H1 (cell line): Measurements from ENCODE around the gene GJD2. TPM values are rescaled to one million over a fixed set of nuclear protein-coding genes. Genes with fewer than 3 reads are reported as not detected.

Source experiments
- CTCF ChIA-PET: fragments of 300-600 bp; sonication (Branson Sonifier 250); formaldehyde crosslinking; loops from one replicate; lab custom pipeline; 2021; ENCODE audit not compliant: partially characterized antibody; lab: Charles Lee
- POLR2A ChIA-PET: fragments of 300-600 bp; sonication (Branson Sonifier 250); formaldehyde crosslinking; loops from one replicate; lab custom pipeline; 2021; ENCODE audit warnings: inconsistent platforms; ENCODE audit not compliant: partially characterized antibody; lab: Charles Lee
- DNase-seq, 2 experiments: peaks; one replicate each; pipeline versions ENCODE4 v3.0.0 to v3.0.0-alpha.2; 2010 to 2022; ENCODE audit warnings: low spot score in 2 of 2, low read depth in 1 of 2, mixed read lengths in 1 of 2
- FAIRE-seq: peaks from 2 replicates; lab custom pipeline; 2011; peaks lifted over from hg19 to GRCh38; lab: Jason Lieb, UNC
- H2AFZ ChIP-seq: 2 replicates; pipeline ENCODE4 v1.8.1; 2012; ENCODE audit warnings: low read length, inconsistent platforms
- H2AK5ac ChIP-seq: 2 replicates; pipeline ENCODE4 v1.6.1; 2013; ENCODE audit warnings: low read depth, low read length
- H2BK120ac ChIP-seq: replicated peaks from 2 replicates; pipeline ENCODE3; 2013; ENCODE audit warnings: low read depth, low read length, inconsistent platforms
- H2BK12ac ChIP-seq: 2 replicates; pipeline ENCODE4 v1.6.1; 2013; ENCODE audit warnings: low read depth, low read length
- H2BK15ac ChIP-seq: 2 replicates; pipeline ENCODE4 v1.6.1; 2013; ENCODE audit warnings: low read length
- H2BK20ac ChIP-seq: 2 replicates; pipeline ENCODE4 v1.6.1; 2013; ENCODE audit warnings: low read length
- H2BK5ac ChIP-seq: 2 replicates; pipeline ENCODE4 v1.6.1; 2013; ENCODE audit warnings: low read depth, low read length
- H3K14ac ChIP-seq: 2 replicates; pipeline ENCODE4 v1.6.1; 2013; ENCODE audit warnings: inconsistent platforms; ENCODE audit not compliant: insufficient read length
- H3K18ac ChIP-seq: 2 replicates; pipeline ENCODE4 v1.6.1; 2013; ENCODE audit warnings: low read length; ENCODE audit errors: extremely low read depth
- H3K23ac ChIP-seq: 2 replicates; pipeline ENCODE4 v1.6.1; 2013; ENCODE audit warnings: inconsistent platforms; ENCODE audit not compliant: insufficient read length
- H3K23me2 ChIP-seq: 2 replicates; pipeline ENCODE4 v1.6.1; 2013; ENCODE audit warnings: low read depth, low read length
- H3K27ac ChIP-seq: 2 replicates; pipeline ENCODE4 v1.6.1; 2011; ENCODE audit warnings: low read depth, low read length, inconsistent platforms
- H3K27me3 ChIP-seq, 4 experiments: replicated peaks in 1 of 4; 1 replicate in 1 of 4; 2 replicates in 3 of 4; pipeline versions ENCODE4 v1.6.1 to v1.8.1; 2011 to 2013; ENCODE audit warnings: low read length in 3 of 4, mild to moderate bottlenecking in 3 of 4, inconsistent platforms in 2 of 4, mixed read lengths in 2 of 4, moderate library complexity in 1 of 4; ENCODE audit not compliant: control insufficient read depth in 3 of 4, insufficient read depth in 3 of 4; ENCODE audit errors: extremely low read depth in 1 of 4
- H3K36me3 ChIP-seq, 4 experiments: 2 replicates each; pipeline versions ENCODE4 v1.6.1 to v1.8.1; 2011 to 2013; ENCODE audit warnings: mild to moderate bottlenecking in 4 of 4, low read length in 3 of 4, moderate library complexity in 2 of 4, control low read depth in 1 of 4, inconsistent platforms in 1 of 4; ENCODE audit not compliant: insufficient read depth in 4 of 4, control insufficient read depth in 2 of 4
- H3K4ac ChIP-seq: replicated peaks from 2 replicates; pipeline ENCODE3; 2013; ENCODE audit warnings: low read length, low read depth, mixed read lengths, inconsistent platforms; ENCODE audit not compliant: insufficient read length
- H3K4me1 ChIP-seq, 4 experiments: replicated peaks in 1 of 4; 1 replicate in 1 of 4; 2 replicates in 3 of 4; pipeline versions ENCODE4 v1.6.1 to v1.8.1; 2011 to 2013; ENCODE audit warnings: low read length in 3 of 4, inconsistent platforms in 2 of 4, mixed read lengths in 1 of 4; ENCODE audit not compliant: insufficient read depth in 4 of 4, control insufficient read depth in 3 of 4
- H3K4me2 ChIP-seq, 2 experiments: 2 replicates each; pipeline versions ENCODE4 v1.6.1 to v1.8.1; 2011 to 2013; ENCODE audit warnings: low read depth in 2 of 2, low read length in 2 of 2, control low read depth in 1 of 2, inconsistent platforms in 1 of 2, mild to moderate bottlenecking in 1 of 2; ENCODE audit not compliant: insufficient read depth in 1 of 2
- H3K4me3 ChIP-seq, 4 experiments: fragments of 200-600, 300-600 bp in 1 of 4; sonication (generic), shearing (Covaris generic), sonication (Bioruptor Twin) in 1 of 4; 2 replicates each; pipeline versions ENCODE4 v1.5.1 to v1.8.1; 2011 to 2016; ENCODE audit warnings: low read length in 4 of 4, low read depth in 3 of 4, control low read depth in 2 of 4, inconsistent platforms in 2 of 4, mild to moderate bottlenecking in 2 of 4, mixed read lengths in 1 of 4, moderate library complexity in 1 of 4; ENCODE audit not compliant: insufficient read depth in 2 of 4; ENCODE audit errors: extremely low read depth in 1 of 4
- H3K56ac ChIP-seq: replicated peaks from 2 replicates; pipeline ENCODE3; 2013; ENCODE audit warnings: low read depth, mild to moderate bottlenecking, mixed read lengths, low read length, inconsistent platforms; ENCODE audit not compliant: insufficient read length
- H3K79me1 ChIP-seq: 2 replicates; pipeline ENCODE4 v1.6.1; 2013; ENCODE audit warnings: low read depth, low read length, control low read depth
- H3K79me2 ChIP-seq, 2 experiments: 2 replicates each; pipeline versions ENCODE4 v1.6.1 to v1.8.1; 2012 to 2013; ENCODE audit warnings: low read length in 2 of 2, mild to moderate bottlenecking in 2 of 2, inconsistent platforms in 1 of 2; ENCODE audit not compliant: insufficient read depth in 2 of 2, control insufficient read depth in 1 of 2
- H3K9ac ChIP-seq, 4 experiments: replicated peaks in 1 of 4; 1 replicate in 1 of 4; 2 replicates in 3 of 4; pipeline versions ENCODE4 v1.6.1 to v1.8.1; 2011 to 2013; ENCODE audit warnings: low read depth in 3 of 4, low read length in 3 of 4, control low read depth in 2 of 4, mild to moderate bottlenecking in 2 of 4, moderate library complexity in 2 of 4, inconsistent platforms in 1 of 4; ENCODE audit errors: extremely low read depth in 1 of 4
- H3K9me3 ChIP-seq, 2 experiments: 2 replicates each; pipeline versions ENCODE4 v1.6.1 to v1.8.1; 2012 to 2013; ENCODE audit warnings: mild to moderate bottlenecking in 2 of 2, moderate library complexity in 2 of 2, control low read depth in 1 of 2, inconsistent platforms in 1 of 2, low read depth in 1 of 2, low read length in 1 of 2, mixed read lengths in 1 of 2; ENCODE audit not compliant: insufficient read depth in 2 of 2
- H4K20me1 ChIP-seq, 2 experiments: replicated peaks in 1 of 2; 2 replicates each; pipeline versions ENCODE3 to v1.8.1; 2011 to 2013; ENCODE audit warnings: inconsistent platforms in 2 of 2, low read length in 2 of 2, mild to moderate bottlenecking in 1 of 2; ENCODE audit not compliant: insufficient read depth in 2 of 2, control insufficient read depth in 1 of 2
- H4K5ac ChIP-seq: 2 replicates; pipeline ENCODE4 v1.6.1; 2013; ENCODE audit warnings: low read length, low read depth, mixed read lengths, inconsistent platforms; ENCODE audit not compliant: insufficient read length
- H4K8ac ChIP-seq: 2 replicates; pipeline ENCODE4 v1.8.0; 2013; ENCODE audit warnings: mild to moderate bottlenecking, moderate library complexity, low read length, inconsistent platforms; ENCODE audit not compliant: insufficient read depth; ENCODE audit errors: extremely low read depth
- H4K91ac ChIP-seq: replicated peaks from 2 replicates; pipeline ENCODE3; 2013; ENCODE audit warnings: low read length, mixed read lengths, inconsistent platforms; ENCODE audit not compliant: insufficient read length
- WGBS, 2 experiments: shearing (Covaris generic) in 1 of 2; methylation state at CpG; one replicate each; pipeline versions ENCODE4 v1.1.6 to v1.1.7; 2013 to 2015; ENCODE audit warnings: low lambda C conversion rate in 2 of 2, mixed read lengths in 2 of 2, inconsistent platforms in 1 of 2, low coverage in 1 of 2, missing lambda C conversion rate in 1 of 2; ENCODE audit not compliant: insufficient replicate concordance in 2 of 2, insufficient coverage in 1 of 2, insufficient read length in 1 of 2; ENCODE audit errors: extremely low coverage in 1 of 2, missing lambda C conversion rate in 1 of 2; 5-methylcytosine and 5-hydroxymethylcytosine counted together
- polyA plus RNA-seq, 7 experiments: library from polyadenylated mRNA; depleted of rRNA in 3 of 7; stranded (reverse) in 5 of 7; unstranded in 2 of 7; fragments of >200 nt in 5 of 7; fragments of 200-250 nt in 2 of 7; gene quantifications; 1 replicate in 5 of 7; 2 replicates in 1 of 7; 4 replicates in 1 of 7; pipeline versions ENCODE4 v1.2.1 to v1.2.3, GENCODE V29; 2011 to 2013; ENCODE audit warnings: missing spikeins in 2 of 7, mixed read lengths in 2 of 7
- total RNA-seq: library from RNA; stranded (reverse); fragmentation: NEBNext Ultra II Directional; extraction: Animal tissue kit (Norgen Biotek cat#: 25700); gene quantifications from 2 replicates; pipeline ENCODE4 v1.2.1, GENCODE V29; 2021
- TF ChIP-seq, protein P1 (sequence below): IDR thresholded peaks from 2 replicates; pipeline ENCODE4 v1.6.1; 2011; ENCODE audit warnings: low read depth, mild to moderate bottlenecking, low read length; ENCODE audit not compliant: insufficient read depth

GJD2 gene
- total and polyA plus RNA-seq, 2 of the 8 experiments (the other 6 are each of a cell fraction or from before 2014, with no cell fraction given): 0.39 to 0.54 TPM

DNA sequence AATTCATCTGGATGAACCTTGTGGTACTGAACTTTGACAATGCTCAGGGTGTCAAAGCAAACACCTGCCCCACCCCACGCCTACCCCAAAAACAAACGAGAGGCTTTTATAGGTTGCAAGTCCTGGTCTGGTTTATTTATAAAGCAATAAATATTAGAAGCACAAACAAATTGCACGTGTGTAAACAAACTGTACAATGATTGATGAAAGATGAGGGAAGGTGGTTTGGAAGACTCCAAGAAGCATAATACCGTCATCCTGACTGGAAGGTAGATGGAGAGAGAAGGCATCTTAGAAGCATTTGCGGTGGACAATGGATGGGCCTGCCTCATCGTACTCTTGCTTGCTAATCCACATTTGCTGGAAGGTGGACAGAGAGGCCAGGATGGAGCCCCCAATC is 35.3 kb upstream of the GJD2 start:
- H3K27ac ChIP-seq: no peak overlapping the region
- 91% methylated on average over 6 of the region's 6 CpGs; no CpG with 5 or more reads in 1 of the 2 experiments for WGBS, 2 experiments
- CTCF ChIA-PET: no interaction called here
- TF ChIP-seq, protein P1, sequence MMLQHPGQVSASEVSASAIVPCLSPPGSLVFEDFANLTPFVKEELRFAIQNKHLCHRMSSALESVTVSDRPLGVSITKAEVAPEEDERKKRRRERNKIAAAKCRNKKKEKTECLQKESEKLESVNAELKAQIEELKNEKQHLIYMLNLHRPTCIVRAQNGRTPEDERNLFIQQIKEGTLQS: no peak

More for the DNA sequence above, 35.3 kb upstream of the GJD2 start:
- no peak overlapping the region for H3K18ac ChIP-seq
- POLR2A ChIA-PET: interaction anchor here (1.3 kb wide), 1 partner anchor 12 kb away, joined by 4 read pairs; no protein-coding TSS in a partner anchor
- peaks cover 0 to 13% (median 5%) of the 10 kb centered on the region in 4 experiments; a peak in 5 of 7 replicates for H3K27me3 ChIP-seq
- no peak overlapping the region for H2BK5ac ChIP-seq
- H3K23ac ChIP-seq: no peak overlapping the region
- no peak overlapping the region for H2AK5ac ChIP-seq
- H3K79me1 ChIP-seq: no peaks in the 10 kb centered on the region
- DNase-seq (no peak), FAIRE-seq (no peak)
- H4K91ac ChIP-seq: no peak overlapping the region
- no peak overlapping the region for H3K9ac ChIP-seq
- no peak overlapping the region for H3K56ac ChIP-seq
- no peak overlapping the region for H3K4me3 ChIP-seq
- H3K23me2 ChIP-seq: no peaks in the 10 kb centered on the region; the same call in 1 of the 2 replicates
- H4K8ac ChIP-seq: no peak overlapping the region
- H2AFZ ChIP-seq: no peak overlapping the region
- no peaks in the 10 kb centered on the region for H3K9me3 ChIP-seq
- H3K4me2 ChIP-seq: no peak overlapping the region
- peaks cover 0 to 14% (median 0%) of the 10 kb centered on the region in 4 experiments; a peak in 3 of 8 replicates for H3K36me3 ChIP-seq
- peaks cover 0 to 3% (median 0%) of the 10 kb centered on the region in 4 experiments; a peak in 1 of 7 replicates for H3K4me1 ChIP-seq
- H2BK120ac ChIP-seq: no peak overlapping the region
- no peak overlapping the region for H3K14ac ChIP-seq
- H2BK15ac ChIP-seq: no peak overlapping the region
- no peak overlapping the region for H2BK20ac ChIP-seq
- H2BK12ac ChIP-seq: no peak overlapping the region
- no peak overlapping the region for H4K5ac ChIP-seq
- no peaks in the 10 kb centered on the region for H3K79me2 ChIP-seq
- no peak overlapping the region for H3K4ac ChIP-seq
- H4K20me1 ChIP-seq: no peaks in the 10 kb centered on the region
